Activated CD4-positive, alpha-beta T cell treated with anti-CD3 and anti-CD28 coated beads for 36 hours (primary cell): ENCODE measurements around the gene SCART1. TPM values are rescaled to one million over a fixed set of nuclear protein-coding genes. Genes with fewer than 3 reads are reported as not detected.
"Not testable (repeated sequence)": the region's sequence is repeated elsewhere in the genome, so short reads cannot be mapped to it uniquely, and the experiment has no call there.

Source experiments
- ATAC-seq: fragments of 200-7000 bp; cut with Tn5 transposase; one replicate; pipeline ENCODE4 v1.10.0; 2021; ENCODE audit warnings: mild to moderate bottlenecking, moderate library complexity
- CTCF ChIA-PET: fragments of 350-600 bp; sonication (Branson Sonifier 250); formaldehyde crosslinking; loops from one replicate; lab custom pipeline; 2021; ENCODE audit warnings: antibody characterized with exemption; lab: Charles Lee
- POLR2A ChIA-PET: fragments of 350-600 bp; sonication (Branson Sonifier 250); formaldehyde crosslinking; loops from one replicate; lab custom pipeline; 2021; ENCODE audit warnings: antibody characterized with exemption, inconsistent platforms; lab: Charles Lee
- DNase-seq: peaks from one replicate; pipeline ENCODE4 v3.0.0-alpha.2; 2020
- H3K27ac Mint-ChIP-seq: one replicate; pipeline ENCODE4 v1.8.0; 2021; ENCODE audit warnings: mixed read lengths
- H3K27me3 Mint-ChIP-seq: one replicate; pipeline ENCODE4 v1.8.0; 2021; ENCODE audit warnings: mixed read lengths
- H3K36me3 Mint-ChIP-seq: one replicate; pipeline ENCODE4 v1.8.0; 2021; ENCODE audit warnings: low read depth, mixed read lengths
- H3K4me1 Mint-ChIP-seq: one replicate; pipeline ENCODE4 v1.8.0; 2021; ENCODE audit warnings: mixed read lengths
- H3K4me3 Mint-ChIP-seq: one replicate; pipeline ENCODE4 v1.8.0; 2021; ENCODE audit warnings: mild to moderate bottlenecking, moderate library complexity, mixed read lengths
- H3K9me3 Mint-ChIP-seq: one replicate; pipeline ENCODE4 v1.8.0; 2021; ENCODE audit warnings: low read depth, mixed read lengths
- intact Hi-C, 2 experiments: fragments of 100-400 bp; cut with DNase I in 1 of 2; cut with micrococcal nuclease in 1 of 2; formaldehyde crosslinking; loops; one replicate each; pipeline versions ENCODE4 v1.14.2 to v1.15.1; 2022 to 2024; cut with DNase I, micrococcal nuclease
- total RNA-seq, 2 experiments: library from RNA; stranded (reverse); gene quantifications; one replicate each; pipeline ENCODE4 v1.2.3, GENCODE V29; 2021

Gene SCART1
- total RNA-seq, 2 experiments from 2014 or later = 1.4 to 1.7 TPM

DNA sequence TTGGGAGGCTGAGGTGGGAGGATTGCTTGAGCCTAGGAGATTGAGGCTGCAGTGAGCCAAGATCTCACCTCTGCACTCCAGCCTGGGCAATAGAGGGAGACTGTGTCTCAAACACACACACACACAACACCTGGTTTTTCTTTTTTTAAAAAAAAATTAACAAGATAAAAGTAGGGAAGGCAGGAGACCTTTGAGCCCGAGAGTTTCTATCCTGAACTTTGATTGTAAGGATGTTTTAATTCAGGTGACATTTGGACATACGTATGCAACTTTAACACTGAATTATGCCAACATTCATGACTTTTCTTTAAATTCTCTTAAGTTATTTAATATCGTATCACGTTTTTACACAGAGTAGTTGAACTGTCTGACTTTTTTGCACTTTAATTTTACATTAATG is 61.7 kb downstream of the SCART1 start:
- Mint-ChIP-seq H3K9me3 (no peaks in the 10 kb centered on the region), H3K4me3 (no peak overlapping the region), H3K36me3 (no peaks in the 10 kb centered on the region), H3K4me1 (peaks cover 7% of the 10 kb centered on the region), H3K27ac (no peak overlapping the region), H3K27me3 (peaks cover 15% of the 10 kb centered on the region)
- POLR2A ChIA-PET = no interaction called here
- CTCF ChIA-PET = no interaction called here
- ATAC-seq = no peak
- no peak for DNase-seq
- intact Hi-C loops = no loop called here

DNA sequence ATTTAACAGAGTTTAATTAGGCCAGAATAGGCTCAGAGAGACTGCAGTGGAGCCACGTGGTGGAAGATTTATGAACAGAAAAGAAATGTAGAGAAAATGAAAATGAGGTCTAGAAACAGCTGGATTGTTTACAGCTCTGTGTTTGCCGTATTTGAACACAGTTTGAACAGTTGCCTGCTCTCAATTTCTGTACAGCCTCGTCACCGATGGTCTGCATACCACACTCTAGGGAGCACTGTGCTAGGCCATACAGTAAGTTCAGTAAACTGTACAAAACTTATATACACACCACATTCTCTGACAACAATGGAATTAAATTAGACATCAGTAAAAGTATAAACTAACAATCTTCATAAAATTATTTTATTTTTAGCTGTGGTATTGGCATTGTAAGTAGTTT is 62.3 kb downstream of the SCART1 start:
- no peak for ATAC-seq
- CTCF ChIA-PET = interaction anchor here (1.4 kb wide), 1 partner anchor 185 kb away, joined by 3 read pairs; no protein-coding TSS in a partner anchor

DNA sequence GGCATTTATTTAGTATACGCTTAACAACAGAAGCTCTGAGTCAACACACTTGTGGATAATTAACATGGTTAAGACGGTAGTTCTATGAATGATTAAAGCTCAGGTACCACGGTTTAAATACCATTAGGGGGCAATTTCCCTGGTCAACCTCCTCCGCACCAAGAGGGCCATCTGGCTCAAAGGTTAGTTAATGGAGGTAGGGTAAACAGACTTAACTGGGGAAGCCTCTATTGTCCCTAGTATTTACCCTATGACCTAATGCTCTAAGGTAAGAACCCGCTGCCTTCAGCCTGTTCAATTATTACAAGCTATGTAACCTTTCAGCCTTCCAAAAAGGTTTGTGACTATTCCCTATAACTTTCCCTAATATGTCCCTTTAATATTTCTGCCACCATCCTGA is 64.8 kb downstream of the SCART1 start:
- H3K4me3 Mint-ChIP-seq, POLR2A ChIA-PET, H3K4me1 Mint-ChIP-seq, intact Hi-C loops, H3K36me3 Mint-ChIP-seq, H3K27ac Mint-ChIP-seq, DNase-seq, ATAC-seq: not testable (repeated sequence)
- CTCF ChIA-PET = interaction anchor here (0.7 to 3.3 kb wide), 4 partner anchors 11 to 189 kb away, joined by 3 to 28 read pairs (median 8); no protein-coding TSS in a partner anchor
- Mint-ChIP-seq H3K27me3 (peaks cover 10% of the 10 kb centered on the region), H3K9me3 (peaks cover 13% of the 10 kb centered on the region)

More for the DNA sequence above, 62.3 kb downstream of the SCART1 start:
- no peaks in the 10 kb centered on the region for H3K36me3 Mint-ChIP-seq
- POLR2A ChIA-PET = no interaction called here
- H3K27ac Mint-ChIP-seq = no peak overlapping the region
- peaks cover 10% of the 10 kb centered on the region for H3K4me1 Mint-ChIP-seq
- no peaks in the 10 kb centered on the region for H3K9me3 Mint-ChIP-seq
- intact Hi-C loops = no loop called here
- no peak for DNase-seq
- no peak overlapping the region for H3K4me3 Mint-ChIP-seq
- peaks cover 12% of the 10 kb centered on the region for H3K27me3 Mint-ChIP-seq

Other genes starting within 250 kb of the SCART1 start
- gene UTF1, start 223.7 kb upstream of the SCART1 start, total RNA-seq = not detected
- gene VENTX, start 216.1 kb upstream of the SCART1 start, total RNA-seq = not detected
- 100 to 1,000 TPM; 124 to 176 TPM for gene ADAM8, start 177.1 kb upstream of the SCART1 start, total RNA-seq
- gene TUBGCP2, start 145.1 kb upstream of the SCART1 start, total RNA-seq = 10 to 100 TPM; 43.3 to 50.2 TPM
- gene ZNF511, start 145.0 kb upstream of the SCART1 start, total RNA-seq = 10 to 100 TPM; 58.1 to 73.2 TPM
- not detected for gene CALY, start 117.0 kb upstream of the SCART1 start, total RNA-seq
- not detected for gene PRAP1, start 106.6 kb upstream of the SCART1 start, total RNA-seq
- 10 to 100 TPM; 28.3 to 37.0 TPM for gene FUOM, start 95.9 kb upstream of the SCART1 start, total RNA-seq
- gene ECHS1, start 80.6 kb upstream of the SCART1 start, total RNA-seq = 10 to 100 TPM; 42.0 to 56.7 TPM
- gene PAOX, start 74.7 kb upstream of the SCART1 start, total RNA-seq = 1 to 10 TPM; 3.0 to 6.2 TPM
- gene MTG1, start 59.8 kb upstream of the SCART1 start, total RNA-seq = 10 to 100 TPM; 46.9 to 52.1 TPM
- not detected for gene SPRN, start 29.3 kb upstream of the SCART1 start, total RNA-seq
- gene CYP2E1, start 73.4 kb downstream of the SCART1 start, total RNA-seq = under 1 TPM; 0.25 to 0.32 TPM
- under 1 TPM; 0.19 to 0.66 TPM for gene SYCE1, start 111.6 kb downstream of the SCART1 start, total RNA-seq
- not detected for gene FRG2B, start 172.8 kb downstream of the SCART1 start, total RNA-seq